GM03348 (cell line): ENCODE data around the gene GMPR.
"Not testable (repeated sequence)": the region's sequence is repeated elsewhere in the genome, so short reads cannot be mapped to it uniquely, and the experiment has no call there.

ENCODE experiments used
- DNase-seq: peaks from one replicate; pipeline ENCODE4 v3.0.0; 2012; ENCODE audit warnings: low spot score

Gene GMPR

GRCh38 chr6:16248271-16248853, 10.0 kb downstream of the GMPR start:
- DNase-seq: no peak

- no peak for DNase-seq
Observed at GRCh38 chr6:16249971-16250370, 11.6 kb downstream of the GMPR start.

GRCh38 chr6:16251706-16252105, 13.3 kb downstream of the GMPR start:
- no peak for DNase-seq

GRCh38 chr6:16252686-16253299, 14.4 kb downstream of the GMPR start:
- no peak for DNase-seq

GRCh38 chr6:16253399-16254144, 15.2 kb downstream of the GMPR start:
- no peak for DNase-seq

GRCh38 chr6:16254535-16254934, 16.1 kb downstream of the GMPR start:
- DNase-seq: no peak

GRCh38 chr6:16256781-16257180, 18.4 kb downstream of the GMPR start:
- no peak for DNase-seq

GRCh38 chr6:16257999-16258708, 19.8 kb downstream of the GMPR start:
- DNase-seq: no peak

GRCh38 chr6:16258709-16259075, 20.3 kb downstream of the GMPR start:
- DNase-seq: no peak

GRCh38 chr6:16259604-16260003, 21.2 kb downstream of the GMPR start:
- not testable (repeated sequence) for DNase-seq

- not testable (repeated sequence) for DNase-seq
Observed at GRCh38 chr6:16260602-16261001, 22.2 kb downstream of the GMPR start.

GRCh38 chr6:16262773-16263172, 24.4 kb downstream of the GMPR start:
- DNase-seq: not testable (repeated sequence)

- DNase-seq: not testable (repeated sequence)
Observed at GRCh38 chr6:16263464-16264099, 25.2 kb downstream of the GMPR start.

- DNase-seq: no peak
Observed at GRCh38 chr6:16264785-16265184, 26.4 kb downstream of the GMPR start.

GRCh38 chr6:16265351-16266341, 27.3 kb downstream of the GMPR start:
- DNase-seq: no peak

GRCh38 chr6:16267428-16268263, 29.3 kb downstream of the GMPR start:
- DNase-seq: no peak

- DNase-seq: not testable (repeated sequence)
Observed at GRCh38 chr6:16269442-16270070, 31.2 kb downstream of the GMPR start.

- no peak for DNase-seq
Observed at GRCh38 chr6:16270178-16270794, 31.9 kb downstream of the GMPR start.

GRCh38 chr6:16271428-16271827, 33.0 kb downstream of the GMPR start:
- DNase-seq: no peak
